ENCODE data around the gene NIT1. TPM values are rescaled to one million over a fixed set of nuclear protein-coding genes. Genes with fewer than 3 reads are reported as not detected.
A peak's percentile ranks its signal among the peaks of the same experiment; 100 is the strongest.

NIT1 gene
- total and polyA plus RNA-seq, 9 of the 15 experiments (the other 6 are each of a cell fraction or from before 2014, with no cell fraction given) = 18.4 to 76.0 (median 33.7) TPM

DNA sequence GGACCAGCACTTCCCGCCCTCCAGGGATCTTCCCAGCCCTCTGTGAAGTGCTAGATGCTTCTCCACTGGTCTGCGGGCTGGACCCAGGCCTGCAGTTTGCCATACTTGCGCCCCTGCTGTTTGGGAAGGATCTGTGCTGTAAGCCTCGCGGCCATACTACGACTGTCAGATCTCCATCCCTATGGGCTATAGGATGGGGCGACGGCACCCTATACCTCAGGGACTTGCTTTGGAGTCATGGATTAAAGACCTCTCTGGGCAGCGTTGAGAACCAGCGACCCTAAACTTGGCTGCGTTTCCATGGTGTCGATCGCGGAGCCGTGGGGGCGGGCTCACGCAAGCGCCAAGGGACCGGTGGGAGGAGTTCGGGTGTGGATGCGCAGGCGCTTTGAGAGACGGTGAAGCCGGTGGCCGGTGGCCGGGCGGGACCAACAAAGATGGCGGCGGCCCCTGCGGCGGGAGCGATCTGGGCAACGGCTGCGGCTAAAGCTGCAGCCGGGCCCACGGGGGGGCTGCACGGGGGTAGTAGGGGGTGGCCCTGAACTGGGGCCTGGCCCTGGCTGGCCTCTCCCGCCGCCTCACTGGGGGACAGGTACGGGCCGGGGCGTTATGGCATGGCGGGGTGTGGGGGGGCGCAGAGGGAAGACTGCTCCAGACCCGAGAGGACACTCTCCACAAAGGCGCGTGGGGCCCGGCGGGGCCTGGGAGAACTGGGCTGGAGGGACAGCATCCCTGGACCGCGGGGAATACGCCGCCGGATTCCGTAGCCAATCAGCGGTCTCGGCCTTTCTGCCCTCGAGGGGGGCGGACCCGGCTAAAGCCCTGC, 41.4 kb downstream of the NIT1 start, which contains the start of gene USP21 (continued):
- TF ChIP-seq, protein P1, sequence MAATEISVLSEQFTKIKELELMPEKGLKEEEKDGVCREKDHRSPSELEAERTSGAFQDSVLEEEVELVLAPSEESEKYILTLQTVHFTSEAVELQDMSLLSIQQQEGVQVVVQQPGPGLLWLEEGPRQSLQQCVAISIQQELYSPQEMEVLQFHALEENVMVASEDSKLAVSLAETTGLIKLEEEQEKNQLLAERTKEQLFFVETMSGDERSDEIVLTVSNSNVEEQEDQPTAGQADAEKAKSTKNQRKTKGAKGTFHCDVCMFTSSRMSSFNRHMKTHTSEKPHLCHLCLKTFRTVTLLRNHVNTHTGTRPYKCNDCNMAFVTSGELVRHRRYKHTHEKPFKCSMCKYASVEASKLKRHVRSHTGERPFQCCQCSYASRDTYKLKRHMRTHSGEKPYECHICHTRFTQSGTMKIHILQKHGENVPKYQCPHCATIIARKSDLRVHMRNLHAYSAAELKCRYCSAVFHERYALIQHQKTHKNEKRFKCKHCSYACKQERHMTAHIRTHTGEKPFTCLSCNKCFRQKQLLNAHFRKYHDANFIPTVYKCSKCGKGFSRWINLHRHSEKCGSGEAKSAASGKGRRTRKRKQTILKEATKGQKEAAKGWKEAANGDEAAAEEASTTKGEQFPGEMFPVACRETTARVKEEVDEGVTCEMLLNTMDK (IDR thresholded peaks at IDR 0.05; ENCODE audit: borderline replicate concordance, insufficient read depth, low read depth, low read length, poor library complexity, severe bottlenecking) = no peak
- peak; percentile 76; the same call in 1 of the 2 replicates for TF ChIP-seq PHF8 (IDR thresholded peaks at IDR 0.05; ENCODE audit: borderline replicate concordance, low read length)
- TF ChIP-seq C11orf30 (IDR thresholded peaks at IDR 0.05; ENCODE audit: low read depth) = peak; percentile 33; the same call in 1 of the 2 replicates
- peak in 1 of 2 experiments; percentile 63; a peak in 2 of 4 replicates for TF ChIP-seq MAZ (CRISPR knock-in tag; conservative IDR thresholded peaks at IDR 0.05 in 1 of 2, IDR thresholded peaks at IDR 0.05 in 1 of 2)
- no peak for TF ChIP-seq THRAP3 (IDR thresholded peaks at IDR 0.05; ENCODE audit: borderline replicate concordance)
- TF ChIP-seq CREM (IDR thresholded peaks at IDR 0.05; ENCODE audit: low read depth) = peak; percentile 35; the same call in 1 of the 2 replicates
- peak in 1 of 2 experiments; percentile 49; a peak in 1 of 4 replicates for TF ChIP-seq ZMIZ1 (IDR thresholded peaks at IDR 0.05; ENCODE audit: low read depth in 2 of 2, low read length in 2 of 2)
- TF ChIP-seq WHSC1 (IDR thresholded peaks at IDR 0.05; ENCODE audit: low read length) = no peak
- TF ChIP-seq, protein P2, sequence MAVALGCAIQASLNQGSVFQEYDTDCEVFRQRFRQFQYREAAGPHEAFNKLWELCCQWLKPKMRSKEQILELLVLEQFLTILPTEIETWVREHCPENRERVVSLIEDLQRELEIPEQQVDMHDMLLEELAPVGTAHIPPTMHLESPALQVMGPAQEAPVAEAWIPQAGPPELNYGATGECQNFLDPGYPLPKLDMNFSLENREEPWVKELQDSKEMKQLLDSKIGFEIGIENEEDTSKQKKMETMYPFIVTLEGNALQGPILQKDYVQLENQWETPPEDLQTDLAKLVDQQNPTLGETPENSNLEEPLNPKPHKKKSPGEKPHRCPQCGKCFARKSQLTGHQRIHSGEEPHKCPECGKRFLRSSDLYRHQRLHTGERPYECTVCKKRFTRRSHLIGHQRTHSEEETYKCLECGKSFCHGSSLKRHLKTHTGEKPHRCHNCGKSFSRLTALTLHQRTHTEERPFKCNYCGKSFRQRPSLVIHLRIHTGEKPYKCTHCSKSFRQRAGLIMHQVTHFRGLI (CRISPR knock-in tag; IDR thresholded peaks at IDR 0.05) = no peak
- TF ChIP-seq POLR3G (IDR thresholded peaks at IDR 0.05; ENCODE audit: extremely low read depth, insufficient read length, insufficient replicate concordance) = no peak
- no peak for TF ChIP-seq SMC3 (conservative IDR thresholded peaks at IDR 0.05; ENCODE audit: insufficient read depth, low read depth, low read length)
- peak; percentile 62 for TF ChIP-seq HMGN3 (IDR thresholded peaks at IDR 0.05; ENCODE audit: borderline replicate concordance, extremely low read depth, insufficient read length, low read depth, low read length)
- TF ChIP-seq RNF2 (IDR thresholded peaks at IDR 0.05) = no peak
- peak; percentile 97 for TF ChIP-seq ZBTB2 (IDR thresholded peaks at IDR 0.05)
- TF ChIP-seq PHF20 (IDR thresholded peaks at IDR 0.05; ENCODE audit: partially characterized antibody) = no peak

Measured in K562 (cell line).